ENCODE measurements around the gene TMBIM1. TPM values are rescaled to one million over a fixed set of nuclear protein-coding genes. Genes with fewer than 3 reads are reported as not detected.

TMBIM1 gene
- total RNA-seq, 1 donor from 2014 or later = 111 TPM

DNA sequence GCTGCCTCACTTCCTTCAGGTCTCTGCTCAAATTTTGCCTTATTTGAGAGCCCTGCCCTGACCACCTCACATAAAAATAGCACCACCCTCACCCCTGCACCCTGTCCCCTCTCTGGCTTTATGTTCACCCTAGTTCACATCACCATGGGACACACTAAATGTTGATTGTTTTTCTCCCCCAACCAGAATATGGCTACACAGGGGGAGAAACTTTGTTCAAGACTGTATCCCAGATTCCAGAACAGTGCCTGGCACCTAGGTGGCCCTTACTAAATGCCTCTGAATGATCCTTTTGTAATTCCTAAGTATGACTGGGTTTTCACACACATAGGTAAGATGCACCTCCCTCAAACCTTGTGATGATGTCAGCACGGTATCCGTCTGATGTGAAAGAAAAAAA lies 36.0 kb upstream of the TMBIM1 start:
- DNase-seq = no peak
- Histone ChIP-seq H3K36me3 (no peaks in the 10 kb centered on the region), H3K4me3 (no peak overlapping the region), H3K27ac (replicated peaks) (no peak overlapping the region), H3K4me1 (peaks cover 22% of the 10 kb centered on the region), H3K9me3 (replicated peaks) (no peaks in the 10 kb centered on the region), H3K27me3 (ENCODE audit: low read depth) (no peaks in the 10 kb centered on the region)
- TF ChIP-seq, protein P1, sequence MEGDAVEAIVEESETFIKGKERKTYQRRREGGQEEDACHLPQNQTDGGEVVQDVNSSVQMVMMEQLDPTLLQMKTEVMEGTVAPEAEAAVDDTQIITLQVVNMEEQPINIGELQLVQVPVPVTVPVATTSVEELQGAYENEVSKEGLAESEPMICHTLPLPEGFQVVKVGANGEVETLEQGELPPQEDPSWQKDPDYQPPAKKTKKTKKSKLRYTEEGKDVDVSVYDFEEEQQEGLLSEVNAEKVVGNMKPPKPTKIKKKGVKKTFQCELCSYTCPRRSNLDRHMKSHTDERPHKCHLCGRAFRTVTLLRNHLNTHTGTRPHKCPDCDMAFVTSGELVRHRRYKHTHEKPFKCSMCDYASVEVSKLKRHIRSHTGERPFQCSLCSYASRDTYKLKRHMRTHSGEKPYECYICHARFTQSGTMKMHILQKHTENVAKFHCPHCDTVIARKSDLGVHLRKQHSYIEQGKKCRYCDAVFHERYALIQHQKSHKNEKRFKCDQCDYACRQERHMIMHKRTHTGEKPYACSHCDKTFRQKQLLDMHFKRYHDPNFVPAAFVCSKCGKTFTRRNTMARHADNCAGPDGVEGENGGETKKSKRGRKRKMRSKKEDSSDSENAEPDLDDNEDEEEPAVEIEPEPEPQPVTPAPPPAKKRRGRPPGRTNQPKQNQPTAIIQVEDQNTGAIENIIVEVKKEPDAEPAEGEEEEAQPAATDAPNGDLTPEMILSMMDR (IDR thresholded peaks at IDR 0.05; ENCODE audit: borderline replicate concordance) = no peak
- intact Hi-C loops (cut with micrococcal nuclease) = no loop called here

DNA sequence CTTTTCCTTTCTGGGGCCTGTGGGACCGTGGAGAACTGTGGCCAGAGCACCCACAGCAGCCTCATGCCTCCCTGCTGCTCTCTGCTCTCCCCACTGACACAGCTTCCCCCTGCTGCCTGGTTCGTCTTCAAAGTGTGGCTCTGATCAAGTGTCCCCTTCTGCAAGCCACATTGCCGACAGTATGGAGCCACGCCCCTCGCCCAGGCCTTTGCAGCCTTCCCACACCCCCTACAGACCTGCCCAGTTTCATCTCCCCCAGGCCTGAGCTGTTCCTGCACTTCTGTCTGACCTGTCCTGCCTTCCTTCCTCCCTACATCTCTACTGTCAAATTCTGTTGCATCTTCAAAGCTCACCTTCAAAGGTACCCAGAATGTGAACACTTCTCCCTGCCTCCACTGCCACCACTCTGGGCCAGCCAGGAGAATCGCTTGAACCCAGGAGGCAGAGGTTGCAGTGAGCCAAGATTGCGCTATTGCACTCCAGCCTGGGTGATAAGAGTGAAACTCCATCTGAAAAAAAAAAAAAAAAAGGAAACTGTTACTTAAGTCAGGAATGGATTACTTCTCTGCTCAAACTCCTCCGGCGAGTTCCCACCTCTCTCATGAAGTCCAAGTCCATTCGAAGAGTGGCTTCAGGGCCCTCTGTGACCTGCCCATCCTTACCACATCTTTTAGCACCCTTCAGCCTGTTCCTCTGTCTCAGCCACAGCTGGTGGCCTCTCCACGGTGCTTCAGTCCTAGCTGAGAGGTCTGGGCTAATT lies 35.3 kb upstream of the TMBIM1 start:
- intact Hi-C loops (cut with micrococcal nuclease) = no loop called here
- Histone ChIP-seq H3K27me3 (ENCODE audit: low read depth) (no peaks in the 10 kb centered on the region), H3K36me3 (no peaks in the 10 kb centered on the region), H3K4me3 (no peak overlapping the region), H3K4me1 (peaks cover 28% of the 10 kb centered on the region), H3K27ac (replicated peaks) (no peak overlapping the region), H3K9me3 (replicated peaks) (no peaks in the 10 kb centered on the region)
- DNase-seq = no peak
- TF ChIP-seq, protein P1 (IDR thresholded peaks at IDR 0.05; ENCODE audit: borderline replicate concordance) = no peak

DNA sequence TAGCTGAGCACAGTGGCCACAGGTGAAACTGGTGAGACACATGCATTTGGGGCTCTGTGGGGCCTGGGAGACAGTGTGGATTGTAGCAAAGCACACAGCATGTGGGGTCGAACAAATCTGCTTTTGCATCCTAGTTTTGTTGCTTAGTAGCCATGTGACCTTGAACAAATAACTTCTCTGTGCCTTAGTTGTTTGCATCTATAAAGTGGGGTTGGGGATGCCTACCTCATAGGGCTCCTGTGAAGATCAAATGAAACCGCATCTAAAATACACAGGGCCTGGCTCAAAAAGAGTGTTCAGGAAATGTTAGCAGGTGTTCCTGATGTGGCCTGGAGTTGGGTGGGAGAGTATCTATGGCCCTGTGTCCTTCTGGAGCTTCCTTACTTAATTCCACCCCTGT lies 34.0 kb upstream of the TMBIM1 start:
- H3K36me3 ChIP-seq = no peaks in the 10 kb centered on the region
- H3K27ac ChIP-seq (replicated peaks) = peak overlapping the region; percentile 47
- no peak overlapping the region for H3K4me3 ChIP-seq
- no peak for DNase-seq
- H3K4me1 ChIP-seq = peaks cover 36% of the 10 kb centered on the region
- no peaks in the 10 kb centered on the region for H3K9me3 ChIP-seq (replicated peaks)
- intact Hi-C loops (cut with micrococcal nuclease) = no loop called here
- TF ChIP-seq, protein P1 (IDR thresholded peaks at IDR 0.05; ENCODE audit: borderline replicate concordance) = no peak
- H3K27me3 ChIP-seq (ENCODE audit: low read depth) = no peaks in the 10 kb centered on the region

DNA sequence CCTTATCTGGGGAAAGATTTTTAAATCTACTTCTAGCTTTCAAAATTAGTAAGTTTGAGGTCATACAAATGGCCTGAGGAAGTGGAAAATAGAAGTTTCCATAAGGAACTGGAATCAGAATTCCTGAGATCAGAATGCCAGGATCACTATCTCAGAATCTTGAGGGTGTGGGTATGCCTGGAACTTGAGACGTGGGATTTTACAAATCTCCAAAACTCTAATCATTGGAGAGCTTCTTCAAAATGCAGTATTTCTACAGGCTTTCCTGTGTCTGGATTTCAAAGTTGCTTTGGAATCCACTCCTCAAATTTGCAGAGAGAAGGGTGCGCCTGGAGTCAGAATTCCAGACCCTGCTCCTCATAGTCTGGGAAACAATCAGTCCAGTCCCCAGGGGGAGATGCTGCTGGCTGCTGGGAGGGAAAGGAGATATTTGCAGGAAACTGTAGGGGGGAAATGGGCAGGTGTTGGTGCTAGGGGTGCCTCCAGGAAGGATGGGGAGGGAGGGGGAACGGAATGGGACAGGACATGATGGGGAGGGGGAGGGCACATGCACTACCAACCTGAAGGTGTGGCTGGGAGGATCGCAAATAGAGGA lies 33.4 kb upstream of the TMBIM1 start:
- peaks cover 36% of the 10 kb centered on the region for H3K4me1 ChIP-seq
- no peaks in the 10 kb centered on the region for H3K36me3 ChIP-seq
- TF ChIP-seq, protein P1 (IDR thresholded peaks at IDR 0.05; ENCODE audit: borderline replicate concordance) = no peak
- no peak overlapping the region for H3K4me3 ChIP-seq
- no peaks in the 10 kb centered on the region for H3K9me3 ChIP-seq (replicated peaks)
- intact Hi-C loops (cut with micrococcal nuclease) = no loop called here
- no peak for DNase-seq
- H3K27me3 ChIP-seq (ENCODE audit: low read depth) = no peaks in the 10 kb centered on the region
- H3K27ac ChIP-seq (replicated peaks) = peak overlapping the region; percentile 47

DNA sequence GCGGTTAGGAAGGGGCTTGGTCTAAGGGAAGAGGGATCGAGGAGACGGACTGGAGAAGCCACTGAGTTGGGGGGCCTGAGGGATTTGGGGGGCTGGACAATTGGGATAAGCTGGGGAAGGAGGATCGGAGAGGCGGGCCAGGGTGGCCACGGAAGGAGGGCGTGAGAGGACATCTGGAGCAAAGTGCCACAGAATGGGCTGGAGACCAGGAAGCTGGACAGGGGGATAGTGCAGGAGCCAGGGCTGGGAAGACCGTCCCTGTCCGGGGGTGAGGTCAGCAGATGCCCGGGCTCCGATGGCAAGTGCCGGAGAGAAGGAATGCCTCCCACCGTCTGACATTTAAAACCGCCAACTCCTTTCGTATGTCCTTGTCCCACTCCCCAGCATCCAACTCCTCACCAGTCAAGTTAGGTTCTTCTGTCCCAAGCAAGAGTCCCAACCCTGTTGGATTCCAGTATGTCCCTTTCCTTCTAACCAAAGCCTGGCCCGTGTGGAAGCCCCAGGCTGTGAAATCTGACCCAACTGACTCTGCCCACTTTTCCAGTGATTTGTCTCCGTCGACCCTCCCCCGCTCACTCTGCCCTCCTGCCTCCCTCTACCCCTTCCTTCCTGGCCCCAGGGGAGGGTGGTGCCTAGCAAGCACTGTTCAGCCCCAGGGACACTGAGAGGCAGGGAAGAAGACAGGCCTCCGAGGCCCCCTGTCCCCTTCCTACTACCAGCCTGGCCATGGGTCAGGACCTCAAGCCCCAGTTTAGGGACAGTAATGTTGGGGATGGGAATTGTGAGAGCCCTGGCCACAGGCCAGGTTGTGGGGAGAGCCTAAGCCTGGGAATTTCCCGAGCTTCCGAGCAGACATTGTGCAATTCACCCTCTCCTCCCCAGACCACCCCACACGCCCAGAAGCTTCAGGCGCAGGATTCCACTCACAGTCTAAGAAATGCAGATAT lies 31.5 kb upstream of the TMBIM1 start:
- TF ChIP-seq, protein P1 (IDR thresholded peaks at IDR 0.05; ENCODE audit: borderline replicate concordance) = no peak
- peak overlapping the region; percentile 80 for H3K4me3 ChIP-seq
- H3K27me3 ChIP-seq (ENCODE audit: low read depth) = no peaks in the 10 kb centered on the region
- intact Hi-C loops (cut with micrococcal nuclease) = no loop called here
- peak; percentile 30 for DNase-seq
- H3K9me3 ChIP-seq (replicated peaks) = no peaks in the 10 kb centered on the region
- H3K27ac ChIP-seq (replicated peaks) = peak overlapping the region; percentile 80
- peaks cover 36% of the 10 kb centered on the region for H3K4me1 ChIP-seq
- no peaks in the 10 kb centered on the region for H3K36me3 ChIP-seq
